GM18498 (cell line): ENCODE results near the gene PDE1C.
A peak's percentile ranks its signal among the peaks of the same experiment; 100 is the strongest.
"Not testable (repeated sequence)": the region's sequence is repeated elsewhere in the genome, so short reads cannot be mapped to it uniquely, and the experiment has no call there.

ENCODE experiments used
- ATAC-seq: cut with Tn5 transposase; IDR thresholded peaks from one replicate; pipeline ENCODE4 v1.9.1; 2021; ENCODE audit warnings: mild to moderate bottlenecking, moderate library complexity; ENCODE audit not compliant: unreplicated experiment

The PDE1C gene

GRCh38 chr7:31856337-31856736 is 213.9 kb downstream of the PDE1C start:
- ATAC-seq: no peak

- no peak for ATAC-seq
These were observed 214.7 kb downstream of the PDE1C start for GRCh38 chr7:31855530-31855929.

- no peak for ATAC-seq
These were observed 216.8 kb downstream of the PDE1C start for GRCh38 chr7:31853380-31853779.

- ATAC-seq: no peak
These were observed 217.7 kb downstream of the PDE1C start for GRCh38 chr7:31852462-31852861.

- ATAC-seq: no peak
These were observed 219.1 kb downstream of the PDE1C start for GRCh38 chr7:31851119-31851518.

GRCh38 chr7:31850601-31851000 is 219.6 kb downstream of the PDE1C start:
- ATAC-seq: no peak

- ATAC-seq: no peak
These were observed 220.1 kb downstream of the PDE1C start for GRCh38 chr7:31850066-31850465.

- no peak for ATAC-seq
These were observed 234.7 kb downstream of the PDE1C start for GRCh38 chr7:31835471-31835870.

- ATAC-seq: not testable (repeated sequence)
These were observed 236.6 kb downstream of the PDE1C start for GRCh38 chr7:31833625-31834024.

GRCh38 chr7:31828520-31828919 is 241.7 kb downstream of the PDE1C start:
- no peak for ATAC-seq

GRCh38 chr7:31825576-31825975 is 244.6 kb downstream of the PDE1C start:
- no peak for ATAC-seq

- ATAC-seq: no peak
These were observed 251.2 kb downstream of the PDE1C start for GRCh38 chr7:31819031-31819430.

- ATAC-seq: no peak
These were observed 253.4 kb downstream of the PDE1C start for GRCh38 chr7:31816810-31817209.

- ATAC-seq: no peak
These were observed 254.4 kb downstream of the PDE1C start for GRCh38 chr7:31815796-31816195.

- no peak for ATAC-seq
These were observed 256.0 kb downstream of the PDE1C start for GRCh38 chr7:31814187-31814586.

GRCh38 chr7:31811650-31812461 is 258.4 kb downstream of the PDE1C start:
- ATAC-seq: peak; percentile 86

GRCh38 chr7:31805209-31805818 is 264.9 kb downstream of the PDE1C start:
- ATAC-seq: peak; percentile 99

GRCh38 chr7:31796375-31796774 is 273.8 kb downstream of the PDE1C start:
- ATAC-seq: no peak

- no peak for ATAC-seq
These were observed 275.3 kb downstream of the PDE1C start for GRCh38 chr7:31794851-31795344.

- no peak for ATAC-seq
These were observed 278.3 kb downstream of the PDE1C start for GRCh38 chr7:31791881-31792280.

GRCh38 chr7:31788883-31789680 is 281.1 kb downstream of the PDE1C start:
- no peak for ATAC-seq
